Body of pancreas (tissue), 4 donors: ENCODE measurements around the gene REG4.

ENCODE experiments used
- POLR2A ChIP-seq, 3 donors: fragments of 450-650 bp; IDR thresholded peaks; one replicate each; pipeline ENCODE4 v1.6.1; 2016; ENCODE audit warnings: antibody characterized with exemption in 3 of 3, mild to moderate bottlenecking in 2 of 3
- TF ChIP-seq, protein P1 (sequence below), 7 experiments: fragments of 450-650 bp in 4 of 7; fragments of 200-600 bp in 3 of 7; sonication (generic) in 3 of 7; IDR thresholded peaks; one replicate each; pipeline ENCODE4 v1.5.1; 2016 to 2019; ENCODE audit warnings: antibody characterized with exemption in 7 of 7

DNA sequence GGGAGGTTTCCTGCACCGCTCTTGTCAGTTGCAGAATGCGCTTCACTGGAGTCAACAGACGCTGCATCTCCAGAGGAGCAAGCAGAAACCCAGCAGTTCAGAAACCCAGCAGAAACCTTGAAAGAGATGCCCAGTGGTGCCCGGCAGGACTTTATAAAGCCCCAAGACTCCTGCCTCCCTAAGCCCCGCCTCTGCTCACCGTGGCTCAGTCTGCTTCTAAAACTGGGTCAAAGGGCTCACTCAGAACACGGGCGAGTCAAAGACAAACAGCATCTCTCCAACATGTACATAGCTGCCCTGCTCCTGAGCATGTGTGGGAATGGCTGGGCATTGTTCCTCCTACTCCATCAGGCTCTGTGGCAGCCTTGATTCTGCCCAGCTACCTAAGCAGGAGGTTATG, 42.5 kb downstream of the REG4 start, which contains the start of gene HMGCS2:
- TF ChIP-seq, protein P1, sequence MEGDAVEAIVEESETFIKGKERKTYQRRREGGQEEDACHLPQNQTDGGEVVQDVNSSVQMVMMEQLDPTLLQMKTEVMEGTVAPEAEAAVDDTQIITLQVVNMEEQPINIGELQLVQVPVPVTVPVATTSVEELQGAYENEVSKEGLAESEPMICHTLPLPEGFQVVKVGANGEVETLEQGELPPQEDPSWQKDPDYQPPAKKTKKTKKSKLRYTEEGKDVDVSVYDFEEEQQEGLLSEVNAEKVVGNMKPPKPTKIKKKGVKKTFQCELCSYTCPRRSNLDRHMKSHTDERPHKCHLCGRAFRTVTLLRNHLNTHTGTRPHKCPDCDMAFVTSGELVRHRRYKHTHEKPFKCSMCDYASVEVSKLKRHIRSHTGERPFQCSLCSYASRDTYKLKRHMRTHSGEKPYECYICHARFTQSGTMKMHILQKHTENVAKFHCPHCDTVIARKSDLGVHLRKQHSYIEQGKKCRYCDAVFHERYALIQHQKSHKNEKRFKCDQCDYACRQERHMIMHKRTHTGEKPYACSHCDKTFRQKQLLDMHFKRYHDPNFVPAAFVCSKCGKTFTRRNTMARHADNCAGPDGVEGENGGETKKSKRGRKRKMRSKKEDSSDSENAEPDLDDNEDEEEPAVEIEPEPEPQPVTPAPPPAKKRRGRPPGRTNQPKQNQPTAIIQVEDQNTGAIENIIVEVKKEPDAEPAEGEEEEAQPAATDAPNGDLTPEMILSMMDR (IDR thresholded peaks at IDR 0.05): no peak
- no peak for TF ChIP-seq POLR2A (IDR thresholded peaks at IDR 0.05)
